GM23338 (cell line): Measurements from ENCODE around the gene HEATR9.

Experiments
- CREB1 ChIP-seq: fragments of 250-450 bp; sonication (Bioruptor Pico); IDR thresholded peaks from 2 replicates; pipeline ENCODE4 v1.5.0; 2020; ENCODE audit warnings: low read depth, mild to moderate bottlenecking, moderate library complexity
- CTCF ChIP-seq, 2 experiments: fragments of 200-600 bp in 1 of 2; sonication (generic) in 1 of 2; conservative IDR thresholded peaks; 2 replicates each; pipeline versions ENCODE4 v1.5.1 to v1.6.1; 2016 to 2017; ENCODE audit warnings: antibody characterized with exemption in 2 of 2, low read depth in 2 of 2, mild to moderate bottlenecking in 2 of 2, moderate library complexity in 1 of 2
- ETS1 ChIP-seq: IDR thresholded peaks from 2 replicates; pipeline ENCODE4 v1.6.1; 2016; ENCODE audit warnings: antibody characterized with exemption
- REST ChIP-seq: IDR thresholded peaks from one replicate; pipeline ENCODE4 v1.6.1; 2018; ENCODE audit warnings: antibody characterized with exemption; ENCODE audit not compliant: unreplicated experiment

GRCh38 chr17:35841101-35841500, 27.6 kb downstream of the HEATR9 start:
- no peak for TF ChIP-seq CTCF (conservative IDR thresholded peaks at IDR 0.05; ENCODE audit: low read depth in 2 of 2)
- no peak for TF ChIP-seq CREB1 (CRISPR knock-in tag)
- no peak for TF ChIP-seq REST
- no peak for TF ChIP-seq ETS1
